ENCODE data around the gene FTO.
A peak's percentile ranks its signal among the peaks of the same experiment; 100 is the strongest.
"Not testable (repeated sequence)": the region's sequence is repeated elsewhere in the genome, so short reads cannot be mapped to it uniquely, and the experiment has no call there.

Gene FTO

GRCh38 chr16:54165912-54166865 lies 462.2 kb downstream of the FTO start:
- DNase-seq: no peak

GRCh38 chr16:54169112-54169511 lies 465.2 kb downstream of the FTO start:
- no peak for DNase-seq

DNA sequence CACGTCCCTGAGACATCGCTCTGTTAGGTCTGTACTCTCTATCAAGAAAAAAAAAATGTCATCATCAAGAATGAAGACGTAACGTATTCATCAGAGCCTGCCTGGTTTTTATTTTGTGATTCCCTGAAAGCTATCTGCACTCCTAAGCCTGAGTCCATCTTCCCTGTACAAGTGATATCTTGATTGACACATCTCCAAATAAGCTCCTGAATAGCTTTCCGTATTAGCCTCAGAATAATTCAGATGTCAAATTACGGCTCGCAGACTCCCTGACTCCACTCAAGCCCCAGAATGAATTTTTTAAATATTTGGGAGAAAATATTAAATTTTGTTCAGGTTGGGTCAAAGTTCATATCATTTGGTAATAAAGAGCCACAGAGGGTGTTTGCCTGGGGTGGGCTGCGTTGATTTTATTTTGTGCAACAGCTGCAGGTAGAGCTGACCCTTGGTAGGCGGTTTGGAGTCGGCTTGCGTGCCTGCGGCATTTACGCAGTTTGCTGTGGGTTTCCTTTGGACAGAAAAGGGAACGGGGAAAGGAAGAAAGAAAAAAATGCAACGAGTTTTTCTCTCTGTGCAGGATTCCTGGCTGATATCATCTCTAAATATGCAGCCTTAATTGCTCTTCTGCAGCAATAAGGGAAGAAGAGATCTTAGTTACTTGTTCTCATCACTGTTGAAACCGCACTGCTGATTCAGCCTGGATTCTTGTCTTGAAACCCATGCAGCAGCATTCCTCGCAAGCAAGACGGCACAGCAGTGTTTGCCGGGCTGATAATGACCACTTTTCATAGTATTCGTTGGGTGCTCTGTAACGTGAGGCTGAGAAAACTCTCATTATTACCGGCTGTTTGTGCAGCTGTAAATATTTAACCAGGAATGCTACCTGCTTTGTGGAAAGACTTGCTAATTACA lies 467.9 kb downstream of the FTO start:
- peak; percentile 74 to 75 for DNase-seq

- no peak for DNase-seq
Measured at GRCh38 chr16:54173490-54173889, 469.5 kb downstream of the FTO start.

- DNase-seq: no peak
Measured at GRCh38 chr16:54174201-54174600, 470.2 kb downstream of the FTO start.

GRCh38 chr16:54174750-54175149 lies 470.8 kb downstream of the FTO start:
- DNase-seq: no peak

- no peak for DNase-seq
Measured at GRCh38 chr16:54175169-54175551, 471.2 kb downstream of the FTO start.

DNA sequence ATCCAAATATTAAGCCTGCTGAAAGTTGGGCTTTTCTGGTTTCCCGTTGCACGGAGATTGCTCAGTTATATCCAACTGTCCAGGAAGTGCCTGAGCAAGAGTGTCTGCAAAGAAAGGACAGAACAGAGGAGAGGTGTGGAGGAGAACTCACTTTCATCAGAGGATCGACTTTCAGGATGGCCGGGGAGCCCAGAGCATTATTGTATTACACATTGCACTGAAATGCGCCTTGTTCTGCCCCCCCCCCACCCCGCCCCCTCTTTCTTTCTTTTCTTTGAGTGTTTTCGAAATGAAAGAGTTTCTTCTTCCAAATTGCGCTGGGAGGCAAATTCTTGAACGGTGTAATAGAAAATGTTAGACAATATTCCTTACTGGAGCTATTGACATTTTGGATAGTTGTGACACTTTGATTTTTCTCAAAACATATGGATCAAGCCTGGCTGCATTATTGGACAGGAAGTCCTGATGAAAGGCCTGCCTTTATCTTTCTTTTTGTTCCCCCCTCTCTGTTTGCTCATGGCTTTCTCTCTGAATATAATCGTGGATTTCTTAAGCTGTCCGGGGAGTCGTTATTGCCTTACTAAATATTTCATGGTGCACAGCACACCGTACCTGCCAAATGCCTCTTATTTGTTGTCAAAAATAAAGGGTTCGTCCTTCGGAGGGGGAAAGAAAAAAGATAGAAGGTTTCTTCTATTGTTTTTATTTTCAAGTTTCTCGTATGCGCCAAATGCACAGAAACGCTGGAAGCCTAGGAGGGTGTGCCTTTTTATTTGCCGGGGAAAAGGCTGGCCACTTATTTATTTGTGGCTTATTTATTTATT lies 471.8 kb downstream of the FTO start:
- DNase-seq: no peak

GRCh38 chr16:54176376-54176901 lies 472.5 kb downstream of the FTO start:
- no peak for DNase-seq

DNA sequence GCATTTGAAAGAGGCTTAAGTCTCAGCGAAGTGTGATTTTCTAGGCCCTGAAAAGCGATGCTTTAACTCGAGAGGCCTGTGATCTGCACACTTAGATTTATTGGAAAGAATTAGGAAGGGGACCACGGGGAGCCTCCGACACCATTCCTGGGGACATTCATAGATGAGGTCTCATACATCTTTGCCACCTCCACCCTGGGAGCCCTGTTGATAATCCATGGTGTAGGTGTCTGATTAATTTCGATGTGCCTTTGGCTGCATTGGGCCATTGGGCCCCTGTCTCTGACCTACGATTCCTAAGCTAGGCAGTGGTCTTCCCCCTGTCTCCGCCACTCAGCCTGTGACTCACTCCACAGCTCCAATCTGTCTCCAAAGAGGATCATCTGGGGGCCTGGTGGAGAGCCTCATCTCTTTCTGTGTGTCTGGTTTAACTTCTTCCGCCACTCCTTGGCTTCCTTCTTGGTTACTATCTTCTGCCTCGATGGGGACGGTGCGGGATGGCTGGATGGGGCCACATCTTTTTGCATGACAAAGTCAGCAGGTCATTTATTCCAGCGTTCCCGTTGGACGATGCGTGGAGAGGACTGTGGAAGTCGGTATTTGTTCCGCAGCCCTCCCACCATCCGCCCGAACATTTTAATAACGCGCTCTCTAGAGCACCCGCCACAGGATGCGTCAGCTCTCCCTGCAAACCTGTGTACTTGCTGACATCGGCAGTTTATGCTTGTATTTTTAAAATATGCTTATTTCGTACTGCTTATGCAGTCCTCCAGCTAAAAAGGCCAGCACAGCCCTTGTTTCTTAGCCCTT lies 473.3 kb downstream of the FTO start:
- no peak for DNase-seq

GRCh38 chr16:54177862-54178477 lies 474.0 kb downstream of the FTO start:
- DNase-seq: no peak

DNA sequence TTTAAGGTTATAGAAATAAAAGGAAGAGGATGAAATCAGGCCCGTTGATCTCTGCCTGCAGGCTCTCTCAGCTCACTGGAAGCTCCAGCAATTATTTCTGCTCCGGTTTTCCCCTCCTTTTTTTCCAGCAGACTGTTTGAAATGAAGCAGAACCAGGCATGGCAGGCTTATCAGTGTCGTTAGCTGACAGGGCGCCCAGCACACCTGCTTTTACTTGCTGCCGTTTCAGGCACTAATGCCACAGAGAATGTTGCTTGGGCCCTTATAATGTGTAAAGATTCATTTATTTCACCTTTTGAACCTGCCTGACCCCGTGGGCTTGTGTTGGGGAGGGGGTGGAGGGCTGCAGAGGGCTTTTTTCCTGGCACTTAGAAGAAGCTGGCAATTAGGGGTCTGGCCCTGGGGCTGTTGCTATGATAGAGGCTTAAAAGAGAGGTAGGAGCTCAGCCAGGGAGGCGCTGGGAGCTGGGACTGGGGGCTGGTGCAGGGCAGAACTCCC lies 474.6 kb downstream of the FTO start:
- no peak for DNase-seq

DNA sequence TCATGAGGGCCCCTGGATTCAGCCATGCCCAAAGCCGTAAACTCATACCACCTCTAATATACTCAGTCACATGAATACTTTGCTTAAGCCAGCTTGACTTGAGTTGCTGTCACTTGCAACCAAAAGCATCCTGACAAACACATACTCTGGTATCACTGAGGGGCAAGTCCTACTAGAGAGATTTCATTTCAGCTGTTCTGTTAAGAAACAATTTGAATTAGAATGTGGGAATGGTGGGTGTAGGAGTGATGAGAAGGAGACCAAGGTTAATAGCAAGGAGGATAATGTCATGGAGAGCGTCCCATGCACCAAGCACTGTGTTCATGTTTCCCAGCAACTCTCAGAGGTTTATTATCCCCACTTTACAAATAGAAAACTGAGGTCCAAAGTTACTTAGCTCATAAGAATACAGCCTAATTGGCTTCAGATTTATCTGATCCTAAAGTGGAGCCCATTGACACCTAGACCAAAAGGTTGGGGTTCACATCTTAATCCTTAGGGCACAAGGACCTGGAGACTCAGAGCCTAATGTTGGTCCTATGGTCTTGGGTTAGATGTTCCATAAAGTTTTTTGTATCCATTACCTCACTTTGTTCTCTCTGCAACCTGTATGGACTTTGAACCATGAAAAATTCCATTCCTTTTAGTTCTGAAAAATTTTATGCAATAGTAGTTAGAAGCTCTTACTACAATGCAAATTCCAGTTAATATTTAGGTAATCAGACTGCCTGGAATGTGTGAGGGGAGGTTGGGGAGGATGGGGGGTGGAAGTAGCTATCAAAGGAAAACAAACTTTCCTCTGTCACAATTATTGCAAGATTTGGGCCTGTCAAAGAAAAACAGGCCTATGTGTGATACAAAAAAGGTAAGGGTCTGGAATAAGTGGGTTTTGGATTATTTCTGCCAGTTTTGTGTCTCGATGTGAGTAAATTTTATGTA lies 476.7 kb downstream of the FTO start:
- DNase-seq: no peak

GRCh38 chr16:54181683-54182329 lies 477.9 kb downstream of the FTO start:
- DNase-seq: not testable (repeated sequence)

GRCh38 chr16:54185045-54185444 lies 481.1 kb downstream of the FTO start:
- no peak for DNase-seq

DNA sequence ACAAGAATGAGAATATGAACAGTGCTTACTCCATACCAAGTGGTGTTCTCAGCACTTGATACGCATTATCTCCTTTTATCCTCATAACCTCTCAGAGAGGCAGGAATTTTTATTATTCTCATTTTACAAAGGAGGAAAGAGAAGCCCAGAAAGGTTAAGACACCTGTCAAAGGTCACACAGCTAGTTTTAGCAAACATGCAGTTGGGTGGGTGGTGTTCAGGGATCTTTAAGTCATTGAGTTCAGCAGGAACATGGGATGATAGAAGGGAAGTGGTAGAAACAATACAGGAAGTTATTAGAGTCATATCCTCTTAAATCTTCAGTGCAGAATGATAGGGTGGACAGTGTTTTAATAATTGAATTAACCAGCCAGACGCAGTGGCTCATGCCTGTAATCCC lies 487.2 kb downstream of the FTO start:
- no peak for DNase-seq

DNA sequence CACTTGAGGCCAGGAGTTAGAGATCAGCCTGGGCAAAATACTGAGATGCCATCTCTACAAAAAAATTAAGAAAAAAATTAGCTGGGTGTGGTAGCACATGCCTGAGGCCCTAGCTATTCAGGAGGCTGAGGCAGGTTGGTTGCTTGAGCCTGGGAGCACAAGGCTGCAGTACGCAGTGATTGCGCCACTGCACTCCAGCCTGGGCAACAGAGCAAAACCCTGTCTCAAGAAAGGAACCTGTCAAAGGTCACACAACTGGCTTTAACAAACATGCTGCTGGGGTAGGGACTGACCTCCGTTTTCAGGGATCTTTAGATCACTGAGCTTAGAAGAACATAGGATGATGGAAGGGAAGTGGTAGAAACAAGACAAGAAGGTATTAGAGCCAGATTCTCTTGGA lies 487.6 kb downstream of the FTO start:
- no peak for DNase-seq

DNA sequence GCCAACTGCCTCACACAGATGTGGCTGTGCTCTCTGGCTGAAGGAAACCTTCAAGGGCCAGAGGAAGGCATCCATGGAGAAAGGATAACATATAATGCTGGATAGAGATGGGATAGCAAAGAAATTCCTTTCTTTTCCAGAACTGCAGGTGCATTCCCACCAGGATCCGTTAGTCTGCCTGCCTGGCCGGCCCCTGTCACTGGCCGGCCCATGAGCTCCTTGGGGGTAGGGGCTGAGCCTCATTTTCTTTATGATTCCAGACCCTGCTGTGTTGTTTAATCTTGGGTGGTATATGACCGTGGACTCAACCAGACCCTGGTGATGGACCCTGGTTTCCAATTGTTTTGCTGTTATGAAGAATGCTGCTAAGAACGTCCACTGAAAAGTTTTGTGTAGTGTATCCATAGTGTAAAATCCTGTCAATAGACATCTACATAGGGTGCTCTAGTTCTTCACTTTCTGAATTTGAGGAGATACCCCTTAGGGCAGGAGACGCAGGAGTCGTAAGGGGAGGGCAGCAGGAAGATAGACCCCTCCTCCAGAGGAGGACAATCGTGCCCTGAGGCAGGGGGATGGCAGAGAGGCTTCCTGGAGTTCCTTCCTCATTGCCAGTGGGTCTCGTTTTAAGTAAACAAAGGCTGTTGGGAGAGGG lies 489.2 kb downstream of the FTO start:
- DNase-seq: no peak

Measured in NCI-H1930 (cell line).